Measurements from ENCODE around the gene VAPA.

The VAPA gene

DNA sequence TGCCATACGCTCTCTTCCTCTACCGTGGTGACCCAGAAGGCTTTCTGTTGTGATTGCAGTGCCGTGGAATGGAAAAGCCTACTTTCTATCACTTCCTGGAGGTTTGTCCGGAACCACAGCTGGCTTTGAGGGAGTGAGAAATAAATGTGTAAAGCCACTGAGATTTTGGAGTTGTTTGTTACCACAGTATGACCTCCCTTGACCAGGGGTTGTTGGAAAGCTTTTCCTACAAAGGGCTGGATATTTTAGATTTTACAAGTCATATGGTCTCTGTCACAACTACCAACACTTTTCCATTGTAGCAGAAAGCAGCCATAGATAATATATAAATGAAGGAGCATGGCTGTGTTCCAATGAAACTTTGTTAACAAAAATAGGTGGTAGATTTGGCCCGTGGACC lies 70.3 kb downstream of the VAPA start:
- DNase-seq = no peak

DNA sequence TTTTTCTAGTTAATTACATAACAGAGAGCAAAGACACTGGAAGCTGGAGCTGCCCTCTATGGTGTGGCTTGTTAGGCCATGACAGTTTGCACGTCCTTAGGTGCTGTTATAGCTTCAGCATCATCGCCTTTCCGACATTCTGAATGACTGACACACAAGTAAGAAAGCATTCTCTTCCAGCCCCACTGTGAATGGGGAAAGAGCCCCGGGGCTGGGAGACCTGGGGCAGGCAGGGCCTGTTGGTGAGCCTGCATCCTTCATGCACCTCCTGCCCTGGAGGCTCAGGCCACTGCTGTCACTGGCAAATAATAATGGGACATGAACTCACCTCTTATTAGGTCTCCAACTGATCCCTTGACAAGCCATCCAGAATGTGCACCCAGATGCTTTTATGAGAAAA lies 71.8 kb downstream of the VAPA start:
- no peak for DNase-seq

DNA sequence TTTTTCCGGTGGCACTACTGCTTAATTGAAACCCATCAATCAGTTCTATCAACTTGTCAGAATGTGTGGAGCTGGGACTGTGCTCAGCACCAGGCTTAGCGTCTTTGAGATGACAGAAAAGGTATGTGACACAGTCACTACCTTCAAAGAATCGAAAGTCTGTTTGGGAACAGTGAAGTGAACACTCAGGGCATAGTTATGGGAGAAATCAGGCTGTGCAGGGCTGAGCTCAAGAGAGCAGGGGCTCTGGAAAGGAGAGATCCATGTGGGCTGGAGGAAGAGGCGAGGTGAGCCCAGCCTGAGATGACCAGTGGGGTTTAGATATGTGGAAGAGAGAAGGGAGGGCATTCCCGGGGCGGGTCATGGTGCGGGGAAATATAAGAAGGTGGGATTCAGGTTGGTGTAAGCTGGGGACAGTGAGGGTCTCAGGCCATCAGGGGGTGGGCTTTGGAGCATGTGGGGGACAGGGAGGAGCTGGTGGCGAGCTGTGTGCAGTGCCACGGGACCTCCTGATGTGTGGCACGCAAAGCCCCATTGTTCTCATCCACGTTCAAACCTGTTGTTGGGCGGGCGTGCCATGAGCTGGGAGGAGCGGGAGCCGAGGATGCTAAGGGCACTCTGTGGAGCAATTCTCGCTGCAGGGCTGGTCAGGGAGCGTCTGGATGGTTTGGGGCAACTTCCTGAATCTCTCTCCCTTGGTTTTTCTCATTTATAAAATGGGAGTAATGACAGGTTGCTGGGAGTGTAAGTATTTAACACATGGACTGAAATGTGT lies 72.5 kb downstream of the VAPA start:
- DNase-seq = no peak

GRCh38 chr18:9987345-9987744 lies 73.5 kb downstream of the VAPA start:
- no peak for DNase-seq

DNA sequence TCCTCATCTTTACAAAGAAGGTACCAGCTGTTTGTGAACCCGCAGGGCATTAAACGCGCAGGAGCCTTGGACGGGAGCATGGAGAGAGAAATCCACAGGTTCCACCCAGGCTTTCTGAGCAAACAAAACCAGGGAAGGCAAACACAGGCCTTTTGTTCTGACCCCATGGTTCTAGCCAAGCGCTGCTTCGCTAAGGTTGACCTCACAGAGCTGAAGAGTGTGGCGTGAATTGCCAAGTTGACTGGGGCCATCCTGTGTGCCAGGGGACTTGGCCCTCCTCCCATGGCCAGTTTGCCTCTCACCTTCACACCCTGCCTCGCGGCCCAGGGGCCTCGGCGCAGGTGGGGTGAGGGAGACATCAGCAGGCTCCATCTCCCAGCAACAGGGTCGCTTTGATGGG lies 74.1 kb downstream of the VAPA start:
- no peak for DNase-seq

GRCh38 chr18:9988665-9989064 lies 74.8 kb downstream of the VAPA start:
- DNase-seq = no peak

DNA sequence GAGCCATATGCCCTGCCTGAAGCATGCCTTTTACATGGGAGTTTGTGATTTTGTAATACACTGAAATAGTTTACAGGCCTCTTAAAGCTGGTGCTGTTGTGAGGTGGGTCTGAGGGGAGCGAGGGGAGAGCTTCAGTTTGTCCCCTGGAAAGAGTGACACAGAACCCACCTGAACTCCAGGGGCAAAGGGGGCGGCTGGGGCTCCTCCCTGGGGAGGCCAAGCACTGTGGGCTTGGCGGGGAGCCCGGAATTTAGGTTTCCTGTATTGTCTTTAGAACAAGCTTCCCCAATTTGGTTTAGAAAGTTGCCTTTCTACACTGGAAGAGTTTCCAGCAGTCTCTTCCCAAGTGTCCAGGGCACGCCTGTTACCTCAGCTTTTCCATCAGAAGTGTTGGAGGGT lies 75.7 kb downstream of the VAPA start:
- DNase-seq = no peak

- DNase-seq = no peak
Measured at GRCh38 chr18:9991011-9992000, 77.5 kb downstream of the VAPA start.

DNA sequence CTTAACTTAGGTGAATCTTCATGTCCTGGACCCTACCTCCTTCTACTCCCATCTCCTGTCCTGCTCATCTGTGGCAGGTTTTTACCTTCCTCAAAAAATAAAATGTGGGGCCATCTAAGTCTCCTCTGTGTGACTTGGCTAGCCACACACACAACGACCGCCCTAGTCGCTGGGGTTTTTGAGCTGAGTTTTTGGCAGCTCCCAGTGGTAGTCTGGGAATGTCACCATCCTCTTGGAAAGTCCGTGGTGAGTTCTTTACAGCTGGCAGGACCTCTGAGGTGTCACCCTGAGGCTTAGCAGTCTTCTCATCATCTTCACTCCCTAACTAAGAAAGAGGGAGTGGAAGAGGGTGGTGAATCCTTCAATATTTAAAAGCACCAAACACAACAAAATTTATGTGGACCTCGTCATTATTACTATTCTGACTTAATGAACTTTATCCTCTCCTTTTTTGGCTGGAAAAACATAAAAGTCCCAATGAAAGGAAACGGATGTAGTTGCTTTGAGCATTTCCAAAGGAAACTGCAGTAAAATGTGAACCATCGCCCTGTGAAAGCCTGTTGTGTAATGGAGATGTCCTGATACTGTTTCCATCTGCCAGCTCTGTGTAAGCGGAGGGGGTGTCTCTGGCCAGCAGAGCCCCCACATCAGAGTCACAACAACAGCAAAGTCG lies 78.6 kb downstream of the VAPA start:
- DNase-seq = no peak

- no peak for DNase-seq
Measured at GRCh38 chr18:9992973-9993520, 79.2 kb downstream of the VAPA start.

GRCh38 chr18:9993521-9994025 lies 79.8 kb downstream of the VAPA start:
- no peak for DNase-seq

DNA sequence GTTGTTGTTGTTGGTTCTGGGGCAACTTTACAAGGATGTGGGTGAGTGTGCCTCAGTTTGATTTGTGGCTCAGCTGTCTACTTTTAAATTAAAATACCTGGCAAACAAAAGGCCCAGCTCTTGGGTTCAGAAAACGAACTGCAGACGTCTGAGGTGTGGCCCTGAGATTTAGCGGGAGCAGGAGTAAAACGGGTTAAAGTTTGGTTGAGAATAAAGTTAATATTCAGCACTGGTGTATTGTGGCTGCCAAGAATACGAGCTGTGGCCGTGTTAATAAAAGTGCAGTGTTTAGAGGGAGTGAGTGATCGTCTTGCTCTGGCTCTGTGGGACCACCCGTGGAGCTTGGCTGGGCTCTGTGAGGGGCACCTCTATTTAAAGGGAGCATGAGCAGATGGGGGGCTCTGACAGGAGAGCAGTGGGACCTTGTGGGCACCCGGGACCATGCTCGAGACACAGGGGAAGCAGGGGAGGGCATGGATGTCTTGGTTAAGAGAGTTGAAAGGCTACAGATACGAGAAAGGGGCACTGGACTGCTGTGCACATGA lies 80.3 kb downstream of the VAPA start:
- DNase-seq = no peak

DNA sequence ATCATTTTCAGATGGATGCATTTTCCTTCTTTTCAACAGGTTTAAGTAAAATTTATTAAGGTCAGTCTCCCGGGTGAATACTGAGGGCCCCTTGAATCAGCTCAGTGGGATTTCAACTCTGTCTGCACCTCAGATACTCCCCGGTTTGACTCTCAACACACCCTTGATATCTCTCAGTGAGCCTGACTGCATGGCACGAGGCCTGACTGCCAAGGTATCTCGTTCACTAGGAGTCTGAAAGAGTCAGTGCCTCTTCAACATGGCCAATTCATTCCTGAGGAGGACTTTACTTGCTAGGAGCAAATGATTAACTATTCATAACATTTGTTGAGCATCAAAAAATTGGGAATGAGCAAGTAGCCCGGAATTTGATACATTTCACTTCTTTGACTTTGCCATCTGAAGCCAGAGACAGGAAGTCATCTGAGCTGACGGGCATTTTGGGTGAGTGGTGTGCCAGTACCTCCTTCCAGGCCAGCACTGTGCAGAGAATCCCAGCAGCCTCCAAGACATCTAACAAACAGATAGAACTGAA lies 81.0 kb downstream of the VAPA start:
- no peak for DNase-seq

DNA sequence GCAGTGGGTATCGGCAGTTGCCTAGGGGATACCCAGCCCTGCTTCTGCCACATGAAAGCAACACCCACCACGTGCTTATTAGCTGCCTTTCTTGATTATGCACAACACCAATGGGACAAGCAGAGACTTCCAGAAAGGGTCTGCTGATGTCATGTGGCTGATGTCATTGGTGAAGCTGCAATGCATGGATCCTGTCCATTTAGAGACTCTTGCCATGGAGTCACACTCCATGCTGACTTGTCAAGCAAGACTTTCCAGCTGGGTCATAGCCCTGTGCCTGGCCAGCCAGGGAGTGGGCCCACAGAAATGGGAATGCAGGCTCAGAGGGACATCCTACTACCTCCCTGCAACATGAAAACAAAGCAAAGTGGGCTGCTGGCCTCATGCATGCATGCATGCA lies 81.8 kb downstream of the VAPA start:
- no peak for DNase-seq

DNA sequence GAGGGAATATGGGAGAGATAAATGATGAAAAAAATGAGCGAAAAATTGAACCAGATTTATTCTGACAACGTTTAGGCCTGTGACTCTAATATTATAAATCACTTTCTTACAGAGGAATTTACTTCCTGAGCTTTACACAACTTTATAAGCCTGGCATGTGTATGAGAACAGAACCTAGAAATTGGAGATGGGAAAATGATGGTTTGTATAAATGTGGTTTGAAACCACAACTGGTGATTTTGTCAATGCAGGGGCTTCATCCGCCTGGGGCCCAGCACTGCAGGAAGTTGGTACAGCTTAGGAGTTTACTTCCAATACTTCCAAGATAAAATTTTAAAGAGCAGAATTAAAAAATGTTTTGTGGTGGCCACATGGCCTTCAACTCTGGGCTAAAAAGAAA lies 82.3 kb downstream of the VAPA start:
- no peak for DNase-seq

DNA sequence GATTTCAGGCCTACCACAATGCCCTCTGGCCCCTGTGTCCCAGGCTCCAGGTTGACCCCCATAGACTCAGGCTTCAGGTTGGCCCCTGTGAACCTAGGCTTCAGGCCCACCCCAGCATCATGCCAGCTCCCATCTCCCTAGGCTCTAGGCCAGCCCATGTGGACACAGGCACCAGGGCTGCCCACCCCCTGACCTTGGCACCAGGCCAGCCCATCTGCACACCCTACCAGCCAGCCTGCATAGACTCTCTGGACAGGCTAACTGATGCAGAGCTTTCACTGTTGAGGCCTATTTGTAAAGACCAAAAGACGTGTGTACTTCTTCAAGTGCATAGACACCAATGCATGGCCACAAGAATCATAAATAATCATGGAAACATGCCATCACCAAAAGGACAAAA lies 83.9 kb downstream of the VAPA start:
- DNase-seq = no peak

- no peak for DNase-seq
Measured at GRCh38 chr18:9998330-9998729, 84.5 kb downstream of the VAPA start.

- DNase-seq = no peak
Measured at GRCh38 chr18:10002280-10002679, 88.5 kb downstream of the VAPA start.

- no peak for DNase-seq
Measured at GRCh38 chr18:10003281-10003680, 89.5 kb downstream of the VAPA start.

- DNase-seq = no peak
Measured at GRCh38 chr18:10003866-10004265, 90.0 kb downstream of the VAPA start.

- no peak for DNase-seq
Measured at GRCh38 chr18:10006311-10006893, 92.6 kb downstream of the VAPA start.
